SK-N-SH treated with all-trans-retinoic acid at 6 μM for 48 hours (cell line): Measurements from ENCODE around the gene RIC8A.

Experiments used
- ATAC-seq: fragments of 200-7000 bp; cut with Tn5 transposase; 3 replicates; pipeline ENCODE4 v1.9.1; 2020; ENCODE audit warnings: mild to moderate bottlenecking, moderate library complexity
- ARNTL ChIP-seq: fragments of 450-650 bp; formaldehyde crosslinking; IDR thresholded peaks from 2 replicates; pipeline ENCODE4 v1.5.0; 2020; ENCODE audit warnings: low read depth, mild to moderate bottlenecking, moderate library complexity, borderline replicate concordance
- BACH2 ChIP-seq: fragments of 250-450 bp; sonication (Bioruptor Pico); IDR thresholded peaks from 2 replicates; pipeline ENCODE4 v1.9.0; 2021; ENCODE audit warnings: mild to moderate bottlenecking, borderline replicate concordance
- CREB5 ChIP-seq: fragments of 250-450 bp; sonication (Bioruptor Pico); IDR thresholded peaks from 2 replicates; pipeline ENCODE4 v1.5.1; 2020; ENCODE audit warnings: low read depth, mild to moderate bottlenecking, moderate library complexity
- CSDC2 ChIP-seq: fragments of 250-450 bp; sonication (Bioruptor Pico); IDR thresholded peaks from 2 replicates; pipeline ENCODE4 v1.5.0; 2020; ENCODE audit warnings: mild to moderate bottlenecking, moderate library complexity
- CSRNP3 ChIP-seq: fragments of 250-450 bp; sonication (Bioruptor Pico); IDR thresholded peaks from 2 replicates; pipeline ENCODE4 v1.5.1; 2021; ENCODE audit warnings: mild to moderate bottlenecking, moderate library complexity
- ESRRG ChIP-seq: fragments of 250-450 bp; sonication (Bioruptor Pico); IDR thresholded peaks from 2 replicates; pipeline ENCODE4 v1.6.1; 2021; ENCODE audit warnings: mild to moderate bottlenecking
- GLIS3 ChIP-seq: fragments of 250-450 bp; sonication (Bioruptor Pico); IDR thresholded peaks from 2 replicates; pipeline ENCODE4 v1.5.0; 2020; ENCODE audit warnings: mild to moderate bottlenecking, moderate library complexity
- ISL1 ChIP-seq: fragments of 250-450 bp; sonication (Bioruptor Pico); IDR thresholded peaks from 2 replicates; pipeline ENCODE4 v2.1.2; 2022; ENCODE audit warnings: mild to moderate bottlenecking, moderate library complexity
- OSR1 ChIP-seq: fragments of 250-450 bp; sonication (Bioruptor Pico); IDR thresholded peaks from 2 replicates; pipeline ENCODE4 v1.8.0; 2022; ENCODE audit warnings: moderate library complexity, mild to moderate bottlenecking, inconsistent platforms
- PATZ1 ChIP-seq: fragments of 250-450 bp; sonication (Bioruptor Pico); IDR thresholded peaks from 2 replicates; pipeline ENCODE4 v1.8.0; 2020; ENCODE audit warnings: mild to moderate bottlenecking, moderate library complexity, borderline replicate concordance
- PPARA ChIP-seq: fragments of 250-450 bp; sonication (Bioruptor Pico); IDR thresholded peaks from 2 replicates; pipeline ENCODE4 v1.5.0; 2020; ENCODE audit warnings: mild to moderate bottlenecking, borderline replicate concordance
- RARB ChIP-seq: fragments of 250-450 bp; sonication (Bioruptor Pico); IDR thresholded peaks from 2 replicates; pipeline ENCODE4 v1.8.0; 2021; ENCODE audit warnings: mild to moderate bottlenecking, moderate library complexity
- SNAI2 ChIP-seq: fragments of 250-450 bp; sonication (Bioruptor Pico); IDR thresholded peaks from 2 replicates; pipeline ENCODE4 v1.5.0; 2020; ENCODE audit warnings: mild to moderate bottlenecking, moderate library complexity
- TCF4 ChIP-seq: fragments of 250-450 bp; sonication (Bioruptor Pico); IDR thresholded peaks from 2 replicates; pipeline ENCODE4 v1.8.0; 2021; ENCODE audit warnings: mild to moderate bottlenecking, moderate library complexity, borderline replicate concordance
- TOX ChIP-seq: fragments of 250-450 bp; sonication (Bioruptor Pico); IDR thresholded peaks from 2 replicates; pipeline ENCODE4 v1.8.0; 2021; ENCODE audit warnings: mild to moderate bottlenecking, moderate library complexity, borderline replicate concordance
- TSHZ2 ChIP-seq: fragments of 250-450 bp; sonication (Bioruptor Pico); IDR thresholded peaks from 2 replicates; pipeline ENCODE4 v1.5.0; 2020; ENCODE audit warnings: mild to moderate bottlenecking, moderate library complexity
- ZC3H10 ChIP-seq: fragments of 250-450 bp; sonication (Bioruptor Pico); IDR thresholded peaks from 2 replicates; pipeline ENCODE4 v1.5.1; 2021; ENCODE audit warnings: mild to moderate bottlenecking, moderate library complexity
- ZFP3 ChIP-seq: fragments of 250-450 bp; sonication (Bioruptor Pico); IDR thresholded peaks from 2 replicates; pipeline ENCODE4 v1.5.0; 2020; ENCODE audit warnings: mild to moderate bottlenecking, moderate library complexity
- ZFP30 ChIP-seq: fragments of 450-650 bp; formaldehyde crosslinking; IDR thresholded peaks from 2 replicates; pipeline ENCODE4 v1.5.0; 2022; ENCODE audit warnings: mild to moderate bottlenecking, moderate library complexity
- ZNF565 ChIP-seq: fragments of 450-650 bp; formaldehyde crosslinking; conservative IDR thresholded peaks from 2 replicates; pipeline ENCODE4 v1.5.0; 2020; ENCODE audit warnings: low read depth, mild to moderate bottlenecking, moderate library complexity
- ZNF70 ChIP-seq: fragments of 450-650 bp; formaldehyde crosslinking; IDR thresholded peaks from 2 replicates; pipeline ENCODE4 v1.5.0; 2020; ENCODE audit warnings: mild to moderate bottlenecking, moderate library complexity
- ZNF8 ChIP-seq: fragments of 450-650 bp; formaldehyde crosslinking; IDR thresholded peaks from 2 replicates; pipeline ENCODE4 v1.5.0; 2020; ENCODE audit warnings: mild to moderate bottlenecking, moderate library complexity

RIC8A gene

GRCh38 chr11:221998-222789, 14.7 kb downstream of the RIC8A start:
- TF ChIP-seq ZNF70 (no peak), TSHZ2 (no peak), CSDC2 (CRISPR knock-in tag) (no peak), GLIS3 (no peak), ZFP3 (CRISPR knock-in tag) (no peak), PPARA (CRISPR knock-in tag) (no peak), BACH2 (CRISPR knock-in tag) (no peak), SNAI2 (no peak), ZFP30 (CRISPR knock-in tag) (no peak), ESRRG (CRISPR knock-in tag) (no peak), ARNTL (CRISPR knock-in tag) (no peak), TOX (CRISPR knock-in tag) (no peak), CREB5 (CRISPR knock-in tag) (no peak), CSRNP3 (CRISPR knock-in tag) (no peak), RARB (no peak), OSR1 (CRISPR knock-in tag) (no peak), ZC3H10 (CRISPR knock-in tag) (no peak), PATZ1 (CRISPR knock-in tag) (no peak), ZNF565 (CRISPR knock-in tag) (no peak)
- TF ChIP-seq, all 23 proteins: peak for 0
- ATAC-seq = no peak

- no peak for ATAC-seq
- no peak for TF ChIP-seq GLIS3
- no peak for TF ChIP-seq ZNF8 (CRISPR knock-in tag)
- no peak for TF ChIP-seq TOX (CRISPR knock-in tag)
- TF ChIP-seq TCF4 (CRISPR knock-in tag) = no peak
Measured at GRCh38 chr11:223026-223789, 15.7 kb downstream of the RIC8A start.

- no peak for ATAC-seq
- no peak for TF ChIP-seq PPARA (CRISPR knock-in tag)
- no peak for TF ChIP-seq ZNF565 (CRISPR knock-in tag)
- TF ChIP-seq CREB5 (CRISPR knock-in tag) = no peak
- no peak for TF ChIP-seq TCF4 (CRISPR knock-in tag)
- TF ChIP-seq BACH2 (CRISPR knock-in tag) = no peak
- TF ChIP-seq CSDC2 (CRISPR knock-in tag) = no peak
- TF ChIP-seq ZC3H10 (CRISPR knock-in tag) = no peak
- no peak for TF ChIP-seq CSRNP3 (CRISPR knock-in tag)
- no peak for TF ChIP-seq ZNF70
- TF ChIP-seq ISL1 = no peak
- TF ChIP-seq ZFP3 (CRISPR knock-in tag) = no peak
- TF ChIP-seq TSHZ2 = no peak
- TF ChIP-seq RARB = no peak
- TF ChIP-seq ARNTL (CRISPR knock-in tag) = no peak
Measured at GRCh38 chr11:223884-224283, 16.4 kb downstream of the RIC8A start.
